GM23248 (cell line): ENCODE measurements around the gene PADI4.

Experiments
- EZH2 ChIP-seq: fragments of 200-600 bp; sonication (generic); IDR thresholded peaks from 2 replicates; pipeline ENCODE4 v1.6.1; 2018; ENCODE audit warnings: antibody characterized with exemption, mild to moderate bottlenecking; ENCODE audit not compliant: insufficient read depth, poor library complexity, severe bottlenecking
- EZH2phosphoT487 ChIP-seq: fragments of 200-600 bp; sonication (generic); IDR thresholded peaks from 2 replicates; pipeline ENCODE4 v1.6.1; 2018; ENCODE audit warnings: antibody characterized with exemption, moderate library complexity, mild to moderate bottlenecking, low read depth; ENCODE audit not compliant: insufficient read depth

DNA sequence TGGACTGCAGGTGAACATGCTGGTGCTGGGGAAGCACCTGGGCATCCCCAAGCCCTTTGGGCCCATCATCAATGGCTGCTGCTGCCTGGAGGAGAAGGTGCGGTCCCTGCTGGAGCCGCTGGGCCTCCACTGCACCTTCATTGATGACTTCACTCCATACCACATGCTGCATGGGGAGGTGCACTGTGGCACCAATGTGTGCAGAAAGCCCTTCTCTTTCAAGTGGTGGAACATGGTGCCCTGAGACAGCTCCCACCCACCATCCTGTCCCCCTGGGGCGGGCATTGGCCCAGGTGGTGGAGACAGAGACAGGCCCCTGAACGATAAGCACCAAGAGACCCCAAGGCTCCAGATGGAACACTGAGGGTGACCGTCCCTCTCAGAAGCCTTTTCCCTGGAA is 25.2 kb upstream of the PADI4 start:
- TF ChIP-seq EZH2phosphoT487 (no peak), EZH2 (no peak)
